ENCODE data around the gene PLOD1. TPM values are rescaled to one million over a fixed set of nuclear protein-coding genes. Genes with fewer than 3 reads are reported as not detected.

The PLOD1 gene
- total RNA-seq, 5 donors from 2014 or later (not counting 1 experiment from before 2014, with no cell fraction given), result 2.6 to 6.9 (median 4.6) TPM

Other genes starting within 250 kb of the PLOD1 start
- 1 to 10 TPM in 1 of 5 donors, under 1 TPM in 4; 0.18 to 2.0 (median 0.23) TPM for gene DRAXIN, start 243.0 kb upstream of the PLOD1 start, total RNA-seq
- 10 to 100 TPM; 15.8 to 30.4 (median 19.5) TPM for gene AGTRAP, start 198.6 kb upstream of the PLOD1 start, total RNA-seq
- not detected for gene C1orf167, start 172.5 kb upstream of the PLOD1 start, total RNA-seq
- 10 to 100 TPM; 40.2 to 62.2 (median 48.2) TPM for gene MTHFR, start 128.8 kb upstream of the PLOD1 start, total RNA-seq
- 10 to 100 TPM; 17.3 to 23.0 (median 21.3) TPM for gene CLCN6, start 128.5 kb upstream of the PLOD1 start, total RNA-seq
- not detected for gene NPPA, start 86.9 kb upstream of the PLOD1 start, total RNA-seq
- gene NPPB, start 75.8 kb upstream of the PLOD1 start, total RNA-seq, result not detected
- gene KIAA2013, start 8.3 kb upstream of the PLOD1 start, total RNA-seq, result 10 to 100 TPM; 15.9 to 40.0 (median 35.4) TPM
- 10 to 100 TPM; 38.0 to 47.0 (median 40.7) TPM for gene MFN2, start 45.7 kb downstream of the PLOD1 start, total RNA-seq
- 10 to 100 TPM; 26.5 to 51.3 (median 43.4) TPM for gene MIIP, start 84.8 kb downstream of the PLOD1 start, total RNA-seq
- under 1 TPM in 4 of 5 donors, not detected in 1; 0.20 to 0.53 (median 0.33) TPM for gene TNFRSF8, start 128.6 kb downstream of the PLOD1 start, total RNA-seq
- gene TNFRSF1B, start 232.3 kb downstream of the PLOD1 start, total RNA-seq, result 100 to 1,000 TPM in 2 of 5 donors, 10 to 100 TPM in 3; 55.0 to 130 (median 99.6) TPM

Data from T-cell (primary cell).